SK-N-MC (cell line): ENCODE results near the gene HM13.

Source experiments
- EZH2 ChIP-seq: fragments of 200-600 bp; sonication (generic); IDR thresholded peaks from one replicate; pipeline ENCODE4 v1.6.1; 2017; ENCODE audit warnings: antibody characterized with exemption
- FOXP2 ChIP-seq: optimal IDR thresholded peaks from 2 replicates; pipeline ENCODE3; 2011; ENCODE audit warnings: mild to moderate bottlenecking, moderate library complexity; ENCODE audit not compliant: insufficient read depth; ENCODE audit errors: extremely low read length, control extremely low read depth
- POLR2AphosphoS5 ChIP-seq: IDR thresholded peaks from 2 replicates; pipeline ENCODE4 v1.6.1; 2012; ENCODE audit warnings: mild to moderate bottlenecking, low read depth, low read length, borderline replicate concordance

GRCh38 chr20:31602431-31602778 lies 88.2 kb downstream of the HM13 start:
- TF ChIP-seq POLR2AphosphoS5 (no peak), EZH2 (no peak), FOXP2 (no peak)
